ENCODE data around the gene RILP. TPM values are rescaled to one million over a fixed set of nuclear protein-coding genes. Genes with fewer than 3 reads are reported as not detected.
"Not testable (repeated sequence)": the region's sequence is repeated elsewhere in the genome, so short reads cannot be mapped to it uniquely, and the experiment has no call there.

The RILP gene
- total RNA-seq, 2 donors from 2014 or later, result 21.0 to 68.2 TPM

GRCh38 chr17:1653735-1654134 is 4.1 kb upstream of the RILP start:
- Histone ChIP-seq H3K9me3 (no peaks in the 10 kb centered on the region), H3K4me1 (peaks cover 19% of the 10 kb centered on the region), H3K27me3 (no peaks in the 10 kb centered on the region), H3K27ac (no peak overlapping the region), H3K4me3 (no peak overlapping the region), H3K36me3 (replicated peaks in 1 of 2; ENCODE audit: insufficient read depth in 1 of 2, low read depth in 2 of 2) (peaks cover 43 to 70% of the 10 kb centered on the region in 2 donors)
- WGBS, 2 donors, result 94 to 96% methylated on average over 12 to 14 of the region's 14 CpGs
- ATAC-seq (no peak), DNase-seq (no peak)
- TF ChIP-seq POLR2A (IDR thresholded peaks at IDR 0.05) (no peak), CTCF (IDR thresholded peaks at IDR 0.05) (no peak)
- intact Hi-C loops (cut with DNase I), result no loop called here

GRCh38 chr17:1652794-1653193 is 3.1 kb upstream of the RILP start:
- intact Hi-C loops (cut with DNase I); H3K27ac ChIP-seq; H3K9me3 ChIP-seq; ATAC-seq; DNase-seq; H3K27me3 ChIP-seq; H3K4me3 ChIP-seq: not testable (repeated sequence)
- Histone ChIP-seq H3K36me3 (replicated peaks in 1 of 2; ENCODE audit: insufficient read depth in 1 of 2, low read depth in 2 of 2) (peaks cover 36 to 61% of the 10 kb centered on the region in 2 donors), H3K4me1 (peaks cover 28% of the 10 kb centered on the region)
- 85 to 96% methylated on average over 4 to 7 of the region's 7 CpGs for WGBS, 2 donors

- H3K4me3 ChIP-seq, result no peak overlapping the region
- ATAC-seq, result no peak
- no peak for DNase-seq
- H3K4me1 ChIP-seq, result peaks cover 35% of the 10 kb centered on the region
- intact Hi-C loops (cut with DNase I), result no loop called here
- 76% methylated on average over 4 of the region's 4 CpGs; no CpG with 5 or more reads in 1 of the 2 donors for WGBS, 2 donors
- H3K27ac ChIP-seq, result peak overlapping the region in 2 of 4 donors; percentile 7 to 11
- H3K9me3 ChIP-seq, result no peaks in the 10 kb centered on the region
- H3K36me3 ChIP-seq (replicated peaks in 1 of 2; ENCODE audit: insufficient read depth in 1 of 2, low read depth in 2 of 2), result peaks cover 36 to 52% of the 10 kb centered on the region in 2 donors
- no peaks in the 10 kb centered on the region for H3K27me3 ChIP-seq
- no peak for TF ChIP-seq CTCF (IDR thresholded peaks at IDR 0.05)
- no peak for TF ChIP-seq POLR2A (IDR thresholded peaks at IDR 0.05)
Observed at GRCh38 chr17:1651559-1651844, 1.8 kb upstream of the RILP start.

- H3K4me3 ChIP-seq, result no peak overlapping the region
- no peak for ATAC-seq
- H3K36me3 ChIP-seq (replicated peaks in 1 of 2; ENCODE audit: insufficient read depth in 1 of 2, low read depth in 2 of 2), result peaks cover 32 to 47% of the 10 kb centered on the region in 2 donors
Observed at GRCh38 chr17:1650731-1651558, 1.3 kb upstream of the RILP start.

More at GRCh38 chr17:1650731-1651558, 1.3 kb upstream of the RILP start:
- intact Hi-C loops (cut with DNase I), result no loop called here
- Histone ChIP-seq H3K4me1 (peaks cover 40% of the 10 kb centered on the region), H3K9me3 (no peaks in the 10 kb centered on the region), H3K27me3 (no peaks in the 10 kb centered on the region), H3K27ac (peak overlapping the region; percentile 11 to 100 (median 60))
- WGBS, 2 donors, result 61 to 72% methylated on average over 8 to 22 of the region's 22 CpGs
- peak in 1 of 4 donors; percentile 19 for DNase-seq
- TF ChIP-seq POLR2A (IDR thresholded peaks at IDR 0.05) (no peak), CTCF (IDR thresholded peaks at IDR 0.05) (no peak)
